OCI-LY7 (cell line): ENCODE results near the gene TLE3.

Source experiments
- EZH2phosphoT487 ChIP-seq: fragments of 200-600 bp; sonication (generic); IDR thresholded peaks from 2 replicates; pipeline ENCODE4 v1.6.1; 2018; ENCODE audit warnings: low read depth, borderline replicate concordance, mild to moderate bottlenecking, mixed run types, antibody characterized with exemption, low read length, moderate library complexity, mixed read lengths
- TF ChIP-seq, protein P1 (sequence below): fragments of 200-600 bp; sonication (generic); conservative IDR thresholded peaks from 2 replicates; pipeline ENCODE4 v1.5.1; 2014; ENCODE audit warnings: mild to moderate bottlenecking, antibody characterized with exemption, low read length, moderate library complexity, mixed read lengths

DNA sequence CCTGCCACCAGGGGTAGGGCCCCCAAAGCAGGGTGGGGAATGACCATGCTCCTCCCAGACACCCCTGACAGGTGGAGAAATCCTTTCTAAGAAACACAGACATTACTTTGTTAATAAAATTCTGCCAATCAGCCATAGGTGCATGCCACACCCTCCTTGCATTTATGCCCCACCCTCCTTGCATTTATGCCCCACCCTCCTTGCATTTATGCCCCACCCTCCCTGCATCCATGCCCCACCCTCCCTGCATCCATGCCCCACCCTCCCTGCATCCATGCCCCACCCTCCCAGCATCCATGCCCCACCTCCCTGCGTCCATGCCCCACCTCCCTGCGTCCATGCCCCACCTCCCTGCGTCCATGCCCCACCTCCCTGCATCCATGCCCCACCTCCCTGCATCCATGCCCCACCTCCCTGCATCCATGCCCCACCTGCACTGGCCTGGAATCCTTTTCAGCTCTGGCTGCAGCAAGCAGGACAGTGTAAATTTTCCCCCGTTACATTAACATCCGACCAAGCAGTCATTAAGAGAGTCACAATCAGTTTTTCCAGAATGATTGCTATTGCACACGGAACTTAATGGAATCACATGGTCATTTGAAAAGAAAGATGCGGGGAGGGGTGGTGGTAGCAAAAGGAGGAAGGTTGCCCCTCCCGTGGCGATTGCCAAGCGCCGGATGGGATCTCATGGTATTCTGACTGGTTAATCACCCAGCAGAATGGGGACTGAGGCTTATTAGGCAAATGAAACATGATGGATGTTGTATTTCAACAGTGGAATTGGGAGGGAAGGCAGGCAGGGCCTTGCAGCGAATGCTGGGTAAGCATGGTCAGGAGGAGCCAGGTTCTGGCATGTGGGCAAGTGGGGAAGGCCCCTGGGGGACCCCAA lies 91.2 kb downstream of the TLE3 start:
- TF ChIP-seq, protein P1, sequence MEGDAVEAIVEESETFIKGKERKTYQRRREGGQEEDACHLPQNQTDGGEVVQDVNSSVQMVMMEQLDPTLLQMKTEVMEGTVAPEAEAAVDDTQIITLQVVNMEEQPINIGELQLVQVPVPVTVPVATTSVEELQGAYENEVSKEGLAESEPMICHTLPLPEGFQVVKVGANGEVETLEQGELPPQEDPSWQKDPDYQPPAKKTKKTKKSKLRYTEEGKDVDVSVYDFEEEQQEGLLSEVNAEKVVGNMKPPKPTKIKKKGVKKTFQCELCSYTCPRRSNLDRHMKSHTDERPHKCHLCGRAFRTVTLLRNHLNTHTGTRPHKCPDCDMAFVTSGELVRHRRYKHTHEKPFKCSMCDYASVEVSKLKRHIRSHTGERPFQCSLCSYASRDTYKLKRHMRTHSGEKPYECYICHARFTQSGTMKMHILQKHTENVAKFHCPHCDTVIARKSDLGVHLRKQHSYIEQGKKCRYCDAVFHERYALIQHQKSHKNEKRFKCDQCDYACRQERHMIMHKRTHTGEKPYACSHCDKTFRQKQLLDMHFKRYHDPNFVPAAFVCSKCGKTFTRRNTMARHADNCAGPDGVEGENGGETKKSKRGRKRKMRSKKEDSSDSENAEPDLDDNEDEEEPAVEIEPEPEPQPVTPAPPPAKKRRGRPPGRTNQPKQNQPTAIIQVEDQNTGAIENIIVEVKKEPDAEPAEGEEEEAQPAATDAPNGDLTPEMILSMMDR = no peak
- TF ChIP-seq EZH2phosphoT487 = no peak
